ENCODE results near the gene HTR6. TPM values are rescaled to one million over a fixed set of nuclear protein-coding genes. Genes with fewer than 3 reads are reported as not detected.

The HTR6 gene
- total and polyA plus RNA-seq, 2 of the 4 experiments (the other 2 are of a cell fraction), result not detected

DNA sequence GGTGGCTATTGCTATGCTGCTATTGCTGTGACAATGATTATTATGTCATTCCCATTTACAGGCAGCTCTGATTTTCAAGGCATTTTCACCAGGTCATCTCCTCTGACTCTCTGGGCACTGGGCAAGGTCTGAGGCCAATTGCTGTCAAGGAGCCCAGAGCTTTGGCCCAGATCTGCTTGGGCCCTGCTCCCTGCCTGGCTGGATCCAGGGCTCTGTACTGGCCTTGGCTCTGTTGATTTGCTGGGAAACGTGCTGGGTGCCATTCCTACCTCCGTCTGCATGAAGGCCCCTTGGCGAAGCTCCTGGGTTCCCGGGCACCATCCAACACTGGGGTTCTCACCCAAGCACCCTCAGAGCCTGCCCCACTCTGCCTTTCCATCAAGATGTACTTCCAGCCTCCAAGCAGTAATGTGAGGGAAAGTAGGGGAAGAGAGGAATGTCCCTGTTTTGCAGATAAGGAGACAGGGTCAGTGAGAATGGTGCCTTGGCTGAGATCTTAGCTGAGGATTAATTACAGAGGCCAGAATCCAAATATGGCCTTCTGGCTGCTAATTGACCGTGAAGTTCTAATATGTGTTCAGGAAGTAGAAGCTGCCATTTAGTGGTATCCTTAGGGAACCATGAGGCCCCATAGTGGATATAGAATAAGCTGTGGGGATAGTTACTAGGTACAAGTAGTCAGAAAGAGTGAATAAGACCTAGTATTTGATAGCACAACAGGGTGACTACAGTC lies 63.9 kb downstream of the HTR6 start:
- Histone ChIP-seq H3K27ac (ENCODE audit: insufficient read depth, low read length) (no peak overlapping the region), H3K4me1 (ENCODE audit: control insufficient read depth, insufficient read depth, low read length) (no peaks in the 10 kb centered on the region), H3K4me2 (ENCODE audit: low read depth, low read length) (no peak overlapping the region), H3K9ac (ENCODE audit: low read depth, low read length) (no peak overlapping the region), H2BK15ac (ENCODE audit: low read depth, low read length) (no peak overlapping the region), H2AK5ac (ENCODE audit: low read depth, low read length) (no peak overlapping the region), H3K4me3 (ENCODE audit: insufficient read depth, low read depth, low read length) (no peak overlapping the region), H2AFZ (replicated peaks; ENCODE audit: low read length, poor library complexity) (no peak overlapping the region), H4K5ac (ENCODE audit: low read depth, low read length) (no peak overlapping the region), H3K36me3 (ENCODE audit: control insufficient read depth, insufficient read depth, low read length) (peaks cover 28% of the 10 kb centered on the region), H4K91ac (ENCODE audit: insufficient read depth, low read depth, low read length) (no peak overlapping the region), H3K4ac (ENCODE audit: low read depth, low read length) (no peak overlapping the region), H3K27me3 (ENCODE audit: control insufficient read depth, insufficient read depth, low read length) (no peaks in the 10 kb centered on the region), H2BK5ac (ENCODE audit: low read depth, low read length, poor library complexity, severe bottlenecking) (no peak overlapping the region), H3K56ac (ENCODE audit: extremely low read depth, insufficient read depth, low read length) (no peak overlapping the region), H2BK20ac (ENCODE audit: low read depth, low read length) (no peak overlapping the region), H2AK9ac (replicated peaks; ENCODE audit: low read depth, low read length, poor library complexity) (no peak overlapping the region), H2BK120ac (ENCODE audit: low read depth, low read length) (no peak overlapping the region), H3K9me3 (ENCODE audit: control insufficient read depth, insufficient read depth, low read length) (peaks cover 7% of the 10 kb centered on the region), H3K23ac (ENCODE audit: low read depth, low read length) (no peak overlapping the region), H3K18ac (ENCODE audit: low read depth, low read length) (no peak overlapping the region), H3K79me1 (ENCODE audit: low read depth in 1 of 2, low read length in 2 of 2) (no peaks in the 10 kb centered on the region), H4K20me1 (ENCODE audit: insufficient read depth, low read length) (no peaks in the 10 kb centered on the region), H3K9me1 (ENCODE audit: insufficient read depth, low read length) (no peaks in the 10 kb centered on the region), H4K8ac (ENCODE audit: low read depth in 2 of 2, low read length in 2 of 2) (no peak overlapping the region), H3K14ac (replicated peaks; ENCODE audit: low read depth, low read length) (no peak overlapping the region)
- ATAC-seq (ENCODE audit: low read depth) (no peak), DNase-seq (no peak)
- CTCF ChIA-PET, result interaction anchor here (1.5 kb wide), 1 partner anchor 13 kb away, joined by 5 read pairs; no protein-coding TSS in a partner anchor
- WGBS, 2 experiments (ENCODE audit: extremely low coverage in 2 of 2, insufficient read length in 1 of 2), result 82% methylated on average over 4 of the region's 5 CpGs; no CpG with 5 or more reads in 1 of the 2 experiments
- intact Hi-C loops (cut with micrococcal nuclease), result no loop called here
- TF ChIP-seq, protein P1, sequence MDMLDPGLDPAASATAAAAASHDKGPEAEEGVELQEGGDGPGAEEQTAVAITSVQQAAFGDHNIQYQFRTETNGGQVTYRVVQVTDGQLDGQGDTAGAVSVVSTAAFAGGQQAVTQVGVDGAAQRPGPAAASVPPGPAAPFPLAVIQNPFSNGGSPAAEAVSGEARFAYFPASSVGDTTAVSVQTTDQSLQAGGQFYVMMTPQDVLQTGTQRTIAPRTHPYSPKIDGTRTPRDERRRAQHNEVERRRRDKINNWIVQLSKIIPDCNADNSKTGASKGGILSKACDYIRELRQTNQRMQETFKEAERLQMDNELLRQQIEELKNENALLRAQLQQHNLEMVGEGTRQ (IDR thresholded peaks at IDR 0.05; ENCODE audit: low read depth, low read length), result no peak
- TF ChIP-seq MAZ (IDR thresholded peaks at IDR 0.05; ENCODE audit: borderline replicate concordance, low read depth, low read length) (no peak), POLR2A (IDR thresholded peaks at IDR 0.05; ENCODE audit: low read depth, low read length) (no peak), SMC3 (IDR thresholded peaks at IDR 0.05; ENCODE audit: low read depth, low read length) (no peak)
- BruUV-seq (replicated peaks), result no TSS peak
- dilution Hi-C loops (cut with HindIII; ENCODE audit: low sequenced_read_pairs, unreplicated experiment), result no loop called here
- POLR2A ChIA-PET (ENCODE audit: unreplicated experiment), result no interaction called here
- in situ Hi-C loops (cut with MboI; ENCODE audit: low sequenced_read_pairs), result no loop called here
